B cell (primary cell): Measurements from ENCODE around the gene KLHL18. TPM values are rescaled to one million over a fixed set of nuclear protein-coding genes. Genes with fewer than 3 reads are reported as not detected.

Experiments
- ATAC-seq: fragments of 200-7000 bp; cut with Tn5 transposase; one replicate; pipeline ENCODE4 v1.10.0; 2021; ENCODE audit warnings: low read depth, mild to moderate bottlenecking, moderate number of reproducible peaks, moderate library complexity
- CTCF ChIA-PET: fragments of 350-600 bp; sonication (Branson Sonifier 250); formaldehyde crosslinking; loops from one replicate; lab custom pipeline; 2021; ENCODE audit warnings: antibody characterized with exemption, inconsistent platforms; lab: Charles Lee
- POLR2A ChIA-PET: fragments of 350-600 bp; sonication (Branson Sonifier 250); formaldehyde crosslinking; loops from one replicate; lab custom pipeline; 2021; ENCODE audit warnings: antibody characterized with exemption; lab: Charles Lee
- DNase-seq: peaks from one replicate; pipeline ENCODE4 v3.0.0; 2013
- H2AFZ ChIP-seq: 2 replicates; pipeline ENCODE4 v1.6.1; 2012; ENCODE audit warnings: mild to moderate bottlenecking, low read depth, low read length; ENCODE audit not compliant: insufficient read depth, poor library complexity, severe bottlenecking
- H3K27ac ChIP-seq, 2 donors: 1 replicate in 1 of 2; 2 replicates in 1 of 2; pipeline ENCODE4 v1.5.1; 2012 to 2013; ENCODE audit warnings: low read length in 2 of 2, mild to moderate bottlenecking in 2 of 2, moderate library complexity in 1 of 2
- H3K27me3 ChIP-seq, 4 experiments: fragments of 200-600 bp in 1 of 4; sonication (generic) in 1 of 4; replicated peaks in 1 of 4; 1 replicate in 2 of 4; 2 replicates in 2 of 4; pipeline versions ENCODE4 v1.6.1 to v1.7.0; 2013 to 2016; ENCODE audit warnings: low read length in 3 of 4, mild to moderate bottlenecking in 2 of 4, mixed read lengths in 1 of 4, moderate library complexity in 1 of 4; ENCODE audit not compliant: insufficient read depth in 4 of 4, control insufficient read depth in 3 of 4; ENCODE audit errors: control extremely low read depth in 1 of 4
- H3K36me3 ChIP-seq, 2 experiments: replicated peaks in 1 of 2; 1 replicate in 1 of 2; 2 replicates in 1 of 2; pipeline versions ENCODE4 v1.6.1 to v1.7.1; 2013; ENCODE audit warnings: low read length in 1 of 2; ENCODE audit not compliant: insufficient read depth in 2 of 2, control insufficient read depth in 1 of 2; ENCODE audit errors: control extremely low read depth in 1 of 2, extremely low read depth in 1 of 2
- H3K4me1 ChIP-seq, 2 donors: fragments of 200-600 bp in 1 of 2; sonication (generic) in 1 of 2; 1 replicate in 1 of 2; 2 replicates in 1 of 2; pipeline versions ENCODE4 v1.5.1 to v1.6.1; 2013 to 2017; ENCODE audit warnings: low read length in 2 of 2; ENCODE audit not compliant: control insufficient read depth in 2 of 2, insufficient read depth in 2 of 2
- H3K4me2 ChIP-seq: replicated peaks from 2 replicates; pipeline ENCODE3; 2012; ENCODE audit warnings: mild to moderate bottlenecking, low read depth, low read length; ENCODE audit not compliant: poor library complexity, severe bottlenecking
- H3K4me3 ChIP-seq, 5 experiments: fragments of 200-600 bp in 1 of 5; sonication (generic) in 1 of 5; 1 replicate in 3 of 5; 2 replicates in 2 of 5; pipeline versions ENCODE4 v1.5.1 to v1.7.0; 2011 to 2016; ENCODE audit warnings: low read length in 4 of 5, mild to moderate bottlenecking in 4 of 5, low read depth in 2 of 5, control low read depth in 1 of 5, moderate library complexity in 1 of 5; ENCODE audit not compliant: insufficient read depth in 1 of 5; ENCODE audit errors: control extremely low read depth in 1 of 5, extremely low read depth in 1 of 5
- H3K79me2 ChIP-seq: fragments of 200-600 bp; sonication (generic); one replicate; pipeline ENCODE4 v1.6.0; 2016; ENCODE audit warnings: low read length; ENCODE audit not compliant: control insufficient read depth, insufficient read depth
- H3K9ac ChIP-seq: fragments of 200-600 bp; sonication (generic); 2 replicates; pipeline ENCODE4 v1.6.1; 2017; ENCODE audit warnings: mild to moderate bottlenecking, low read length, moderate library complexity
- H3K9me3 ChIP-seq, 3 donors: one replicate each; pipeline versions ENCODE4 v1.6.1 to v1.7.1; 2013; ENCODE audit warnings: low read length in 2 of 3; ENCODE audit not compliant: control insufficient read depth in 2 of 3, insufficient read depth in 1 of 3; ENCODE audit errors: control extremely low read depth in 1 of 3
- H4K20me1 ChIP-seq: 2 replicates; pipeline ENCODE4 v1.6.0; 2012; ENCODE audit warnings: mild to moderate bottlenecking, low read length; ENCODE audit not compliant: insufficient read depth, control insufficient read depth, poor library complexity, severe bottlenecking
- H3K27ac Mint-ChIP-seq: one replicate; pipeline ENCODE4 v1.8.0; 2021; ENCODE audit warnings: mixed read lengths
- H3K27me3 Mint-ChIP-seq: one replicate; pipeline ENCODE4 v1.8.0; 2021; ENCODE audit warnings: mixed read lengths
- H3K4me1 Mint-ChIP-seq: one replicate; pipeline ENCODE4 v1.8.0; 2021; ENCODE audit warnings: mixed read lengths
- H3K4me3 Mint-ChIP-seq: one replicate; pipeline ENCODE4 v1.8.0; 2021; ENCODE audit warnings: mixed read lengths
- H3K9me3 Mint-ChIP-seq: one replicate; pipeline ENCODE4 v1.8.0; 2022; ENCODE audit warnings: mixed read lengths; ENCODE audit not compliant: insufficient read depth
- CTCF ChIP-seq: fragments of 200-600 bp; IDR thresholded peaks from one replicate; pipeline ENCODE4 v1.8.0; 2022; ENCODE audit warnings: antibody characterized with exemption, mild to moderate bottlenecking
- EZH2 ChIP-seq: IDR thresholded peaks from 2 replicates; pipeline ENCODE4 v1.6.1; 2012; ENCODE audit warnings: borderline replicate concordance, low read depth, mild to moderate bottlenecking, moderate library complexity, low read length; ENCODE audit not compliant: insufficient read depth, poor library complexity, severe bottlenecking
- whole genome bisulfite sequencing: methylation state at CpG from one replicate; pipeline ENCODE4 v1.1.5; 2013; ENCODE audit warnings: missing lambda C conversion rate; ENCODE audit not compliant: insufficient coverage; 5-methylcytosine and 5-hydroxymethylcytosine counted together
- intact Hi-C: fragments of 100-400 bp; cut with micrococcal nuclease; formaldehyde crosslinking; loops from one replicate; pipeline ENCODE4 v1.10.0; 2022
- polyA plus RNA-seq: library from polyadenylated mRNA; depleted of rRNA; stranded (reverse); fragments of >200 nt; gene quantifications from 2 replicates; pipeline ENCODE4 v1.2.3, GENCODE V29; 2012
- total RNA-seq, 2 donors: library from RNA; stranded (reverse); fragments of 120-200 nt in 1 of 2; gene quantifications; 1 replicate in 1 of 2; 2 replicates in 1 of 2; pipeline versions ENCODE4 v1.2.3 to v1.2.4, GENCODE V29; 2013 to 2022

The KLHL18 gene
- total and polyA plus RNA-seq, 2 donors (not counting 1 experiment from before 2014, with no cell fraction given): 30.9 to 50.8 TPM

GRCh38 chr3:47385007-47385406 is 102.3 kb downstream of the KLHL18 start:
- Histone ChIP-seq H3K9ac (no peak overlapping the region), H3K79me2 (peaks cover 95% of the 10 kb centered on the region), H2AFZ (no peak overlapping the region), H3K9me3 (no peaks in the 10 kb centered on the region), H4K20me1 (peaks cover 74% of the 10 kb centered on the region), H3K27me3 (no peaks in the 10 kb centered on the region), H3K4me2 (no peak overlapping the region), H3K27ac (no peak overlapping the region), H3K4me1 (peaks cover 10 to 15% of the 10 kb centered on the region in 2 donors), H3K4me3 (no peak overlapping the region), H3K36me3 (peaks cover 0 to 11% of the 10 kb centered on the region in 2 experiments)
- intact Hi-C loops: no loop called here
- POLR2A ChIA-PET: no interaction called here
- WGBS: 94% methylated on average over 4 of the region's 4 CpGs
- TF ChIP-seq CTCF: no peak
- no peak for TF ChIP-seq EZH2
- Mint-ChIP-seq H3K27me3 (no peaks in the 10 kb centered on the region), H3K9me3 (no peaks in the 10 kb centered on the region), H3K4me1 (peaks cover 40% of the 10 kb centered on the region), H3K4me3 (no peak overlapping the region), H3K27ac (no peak overlapping the region)
- CTCF ChIA-PET: no interaction called here
- ATAC-seq: no peak
- no peak for DNase-seq

- Histone ChIP-seq H3K4me3 (no peak overlapping the region), H3K27ac (no peak overlapping the region), H3K9ac (no peak overlapping the region), H2AFZ (no peak overlapping the region), H3K4me1 (peaks cover 7 to 12% of the 10 kb centered on the region in 2 donors), H3K36me3 (peaks cover 0 to 11% of the 10 kb centered on the region in 2 experiments), H4K20me1 (peaks cover 82% of the 10 kb centered on the region), H3K9me3 (no peaks in the 10 kb centered on the region), H3K4me2 (no peak overlapping the region), H3K27me3 (no peaks in the 10 kb centered on the region), H3K79me2 (peaks cover 98% of the 10 kb centered on the region)
- ChIA-PET POLR2A (no interaction called here), CTCF (no interaction called here)
- intact Hi-C loops: no loop called here
- H3K4me3 Mint-ChIP-seq: no peak overlapping the region
- TF ChIP-seq EZH2 (no peak), CTCF (no peak)
- H3K9me3 Mint-ChIP-seq: no peaks in the 10 kb centered on the region
- ATAC-seq (no peak), DNase-seq (no peak)
- 100% methylated on average over 2 of the region's 2 CpGs for WGBS
- H3K27ac Mint-ChIP-seq: no peak overlapping the region
- H3K4me1 Mint-ChIP-seq: peaks cover 32% of the 10 kb centered on the region
- H3K27me3 Mint-ChIP-seq: no peaks in the 10 kb centered on the region
Observed at GRCh38 chr3:47385796-47386195, 103.1 kb downstream of the KLHL18 start.
